Prostate gland (tissue), 2 donors: ENCODE measurements around the gene EMID1. TPM values are rescaled to one million over a fixed set of nuclear protein-coding genes. Genes with fewer than 3 reads are reported as not detected.

Experiments used
- DNase-seq: peaks from one replicate; pipeline ENCODE4 v3.0.0-alpha.2; 2019; ENCODE audit warnings: low spot score
- H3K27ac ChIP-seq, 2 donors: fragments of 200-600 bp; sonication (generic); 2 replicates each; pipeline ENCODE4 v1.5.1; 2017 to 2019
- H3K27me3 ChIP-seq: fragments of 200-600 bp; sonication (generic); replicated peaks from 2 replicates; pipeline ENCODE4 v1.5.1; 2019; ENCODE audit not compliant: insufficient read depth
- H3K36me3 ChIP-seq, 2 donors: fragments of 200-600 bp; sonication (generic); 1 replicate in 1 of 2; 2 replicates in 1 of 2; pipeline versions ENCODE4 v1.5.1 to v1.8.1; 2017 to 2019
- H3K4me1 ChIP-seq: fragments of 200-600 bp; sonication (generic); replicated peaks from 2 replicates; pipeline ENCODE4 v1.5.1; 2019
- H3K4me3 ChIP-seq, 2 donors: fragments of 200-600 bp; sonication (generic); 2 replicates each; pipeline ENCODE4 v1.5.1; 2017 to 2019
- H3K9me3 ChIP-seq: fragments of 200-600 bp; sonication (generic); 2 replicates; pipeline ENCODE4 v1.5.1; 2017
- POLR2A ChIP-seq: fragments of 450-650 bp; IDR thresholded peaks from one replicate; pipeline ENCODE4 v1.6.1; 2016; ENCODE audit warnings: antibody characterized with exemption, mild to moderate bottlenecking
- POLR2AphosphoS5 ChIP-seq: sonication (generic); formaldehyde crosslinking; IDR thresholded peaks from one replicate; pipeline ENCODE4 v1.6.1; 2017; ENCODE audit warnings: antibody characterized with exemption
- WGBS: methylation state at CpG from one replicate; pipeline ENCODE4 v1.1.5; 2018; 5-methylcytosine and 5-hydroxymethylcytosine counted together
- intact Hi-C: fragments of 100-400 bp; cut with DNase I; formaldehyde crosslinking; loops from one replicate; pipeline ENCODE4 v1.14.2; 2022
- total RNA-seq, 2 donors: library from RNA; depleted of rRNA; stranded (reverse); fragments of >200 nt; gene quantifications; one replicate each; pipeline ENCODE4 v1.1.0, GENCODE V29; 2016
- TF ChIP-seq, protein P1 (sequence below), 4 experiments: fragments of 200-600 bp in 2 of 4; fragments of 450-650 bp in 2 of 4; sonication (generic) in 2 of 4; IDR thresholded peaks; 1 replicate in 3 of 4; 2 replicates in 1 of 4; pipeline ENCODE4 v1.5.1; 2016 to 2019; ENCODE audit warnings: antibody characterized with exemption in 4 of 4, mild to moderate bottlenecking in 2 of 4, moderate library complexity in 2 of 4

The EMID1 gene
- total RNA-seq, 2 donors from 2014 or later = 12.8 to 14.7 TPM

DNA sequence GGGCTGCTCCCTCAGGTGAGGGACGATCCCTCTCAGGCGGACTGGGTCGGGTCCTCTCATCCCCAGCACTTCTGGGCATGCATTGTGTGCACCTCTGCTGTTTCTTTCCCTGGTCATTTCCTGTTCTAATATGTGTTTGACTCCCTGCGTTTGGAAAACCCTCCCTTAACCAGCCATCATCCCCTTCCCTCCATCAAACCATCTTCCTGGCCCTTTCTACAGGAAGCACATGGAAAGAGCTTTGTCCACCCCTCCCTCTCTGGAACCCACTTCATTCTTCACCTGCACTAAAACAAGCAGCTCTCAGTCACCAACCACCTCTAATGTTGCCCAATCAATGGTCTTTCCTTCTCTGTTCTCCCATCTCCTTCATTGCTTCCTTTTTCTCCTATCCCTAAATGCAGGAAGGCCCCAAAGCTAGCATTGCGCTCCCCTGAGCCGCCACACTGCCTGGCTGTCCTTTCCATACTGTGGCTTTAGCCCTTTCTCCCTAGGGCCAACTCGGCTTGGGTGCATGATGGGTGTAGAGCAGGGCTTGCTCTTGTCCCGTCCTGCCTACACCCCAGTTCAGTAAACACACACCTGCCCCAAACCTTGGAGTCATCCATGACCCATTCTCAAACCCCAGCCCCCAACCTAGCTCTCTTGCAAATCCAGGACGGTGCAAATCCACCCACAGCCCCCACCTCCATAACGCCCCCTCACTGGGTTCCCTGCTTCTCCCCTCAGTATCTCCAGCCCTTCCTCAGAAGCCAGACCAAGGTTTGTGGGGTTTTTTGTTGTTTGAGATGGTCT lies 95.3 kb downstream of the EMID1 start:
- no peak for DNase-seq
- no peak for TF ChIP-seq POLR2AphosphoS5
- TF ChIP-seq POLR2A = no peak
- TF ChIP-seq, protein P1, sequence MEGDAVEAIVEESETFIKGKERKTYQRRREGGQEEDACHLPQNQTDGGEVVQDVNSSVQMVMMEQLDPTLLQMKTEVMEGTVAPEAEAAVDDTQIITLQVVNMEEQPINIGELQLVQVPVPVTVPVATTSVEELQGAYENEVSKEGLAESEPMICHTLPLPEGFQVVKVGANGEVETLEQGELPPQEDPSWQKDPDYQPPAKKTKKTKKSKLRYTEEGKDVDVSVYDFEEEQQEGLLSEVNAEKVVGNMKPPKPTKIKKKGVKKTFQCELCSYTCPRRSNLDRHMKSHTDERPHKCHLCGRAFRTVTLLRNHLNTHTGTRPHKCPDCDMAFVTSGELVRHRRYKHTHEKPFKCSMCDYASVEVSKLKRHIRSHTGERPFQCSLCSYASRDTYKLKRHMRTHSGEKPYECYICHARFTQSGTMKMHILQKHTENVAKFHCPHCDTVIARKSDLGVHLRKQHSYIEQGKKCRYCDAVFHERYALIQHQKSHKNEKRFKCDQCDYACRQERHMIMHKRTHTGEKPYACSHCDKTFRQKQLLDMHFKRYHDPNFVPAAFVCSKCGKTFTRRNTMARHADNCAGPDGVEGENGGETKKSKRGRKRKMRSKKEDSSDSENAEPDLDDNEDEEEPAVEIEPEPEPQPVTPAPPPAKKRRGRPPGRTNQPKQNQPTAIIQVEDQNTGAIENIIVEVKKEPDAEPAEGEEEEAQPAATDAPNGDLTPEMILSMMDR (IDR thresholded peaks at IDR 0.05) = no peak
- Histone ChIP-seq H3K27ac (no peak overlapping the region), H3K4me3 (no peak overlapping the region), H3K27me3 (no peaks in the 10 kb centered on the region), H3K4me1 (peaks cover 5% of the 10 kb centered on the region), H3K9me3 (no peaks in the 10 kb centered on the region), H3K36me3 (peaks cover 21 to 24% of the 10 kb centered on the region in 2 donors)
- 61% methylated on average over 10 of the region's 10 CpGs for WGBS
- intact Hi-C loops = no loop called here

DNA sequence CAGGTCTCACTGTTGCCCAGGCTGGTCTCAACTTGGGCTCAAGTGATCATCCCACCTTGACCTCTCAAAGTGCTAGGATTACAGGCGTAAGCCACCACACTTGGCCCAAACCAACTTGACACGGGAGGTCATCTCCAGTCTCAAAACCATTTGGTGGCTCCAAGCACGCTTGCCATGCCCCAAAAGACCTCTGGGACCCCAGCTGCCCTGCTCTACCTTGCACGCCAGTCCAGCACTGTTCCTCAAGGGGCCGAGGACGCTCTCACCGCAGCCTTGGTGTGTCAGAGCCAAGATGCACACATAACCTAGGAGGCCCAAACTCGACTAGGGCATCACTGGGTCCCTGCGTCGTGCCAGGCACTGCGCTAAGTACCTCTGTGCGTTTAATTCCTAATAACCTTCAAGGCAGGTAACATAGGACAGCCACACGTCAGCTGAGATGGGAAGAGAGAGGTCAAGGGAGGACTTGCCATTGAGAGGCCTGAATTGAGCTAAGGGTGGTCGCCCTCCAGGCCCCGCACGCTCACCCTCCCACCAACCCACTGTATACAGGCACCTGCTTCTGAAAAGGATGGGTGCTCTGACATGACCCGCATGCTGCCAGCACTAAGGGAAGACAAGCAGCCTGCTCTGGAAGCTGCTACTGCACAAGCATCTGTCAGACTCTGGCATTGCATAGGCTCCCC lies 96.2 kb downstream of the EMID1 start:
- intact Hi-C loops = no loop called here
- Histone ChIP-seq H3K4me3 (no peak overlapping the region), H3K27me3 (no peaks in the 10 kb centered on the region), H3K9me3 (no peaks in the 10 kb centered on the region), H3K36me3 (peaks cover 16 to 18% of the 10 kb centered on the region in 2 donors), H3K27ac (peak overlapping the region in 1 of 2 donors; percentile 5), H3K4me1 (peaks cover 5% of the 10 kb centered on the region)
- TF ChIP-seq POLR2AphosphoS5 (no peak), POLR2A (no peak)
- TF ChIP-seq, protein P1 (IDR thresholded peaks at IDR 0.05) = no peak
- WGBS = 84% methylated on average over 17 of the region's 17 CpGs
- no peak for DNase-seq

- H3K4me3 ChIP-seq = no peak overlapping the region
- H3K27me3 ChIP-seq = no peaks in the 10 kb centered on the region
- intact Hi-C loops = no loop called here
- H3K27ac ChIP-seq = peak overlapping the region in 1 of 2 donors; percentile 5
- 34% methylated on average over 2 of the region's 2 CpGs for WGBS
- H3K9me3 ChIP-seq = no peaks in the 10 kb centered on the region
- no peak for DNase-seq
- TF ChIP-seq POLR2AphosphoS5 (no peak), POLR2A (no peak)
- TF ChIP-seq, protein P1 (IDR thresholded peaks at IDR 0.05) = no peak
- peaks cover 13 to 16% of the 10 kb centered on the region in 2 donors for H3K36me3 ChIP-seq
- H3K4me1 ChIP-seq = peaks cover 3% of the 10 kb centered on the region
Measured at GRCh38 chr22:29302402-29302680, 96.6 kb downstream of the EMID1 start.

GRCh38 chr22:29302681-29303465 lies 97.2 kb downstream of the EMID1 start:
- Histone ChIP-seq H3K27me3 (no peaks in the 10 kb centered on the region), H3K4me3 (no peak overlapping the region), H3K27ac (peak overlapping the region in 1 of 2 donors; percentile 5), H3K4me1 (peaks cover 8% of the 10 kb centered on the region), H3K36me3 (peaks cover 13 to 16% of the 10 kb centered on the region in 2 donors), H3K9me3 (no peaks in the 10 kb centered on the region)
- no peak for DNase-seq
- intact Hi-C loops = no loop called here
- 46% methylated on average over 12 of the region's 13 CpGs for WGBS
- TF ChIP-seq, protein P1 (IDR thresholded peaks at IDR 0.05) = no peak
- TF ChIP-seq POLR2AphosphoS5 (no peak), POLR2A (no peak)
